Measurements from ENCODE around the gene TMTC2. TPM values are rescaled to one million over a fixed set of nuclear protein-coding genes. Genes with fewer than 3 reads are reported as not detected.

The TMTC2 gene
- total RNA-seq, 1 donor from 2014 or later: 25.5 TPM

GRCh38 chr12:82818271-82819035 lies 131.7 kb downstream of the TMTC2 start:
- Histone ChIP-seq H3K4me2 (no peak overlapping the region), H3K36me3 (no peaks in the 10 kb centered on the region), H3K79me2 (ENCODE audit: low read depth) (no peaks in the 10 kb centered on the region), H3K27ac (no peak overlapping the region), H3K4me3 (no peak overlapping the region), H4K20me1 (ENCODE audit: low read depth) (no peaks in the 10 kb centered on the region), H3K9me3 (ENCODE audit: low read depth) (no peaks in the 10 kb centered on the region), H2AFZ (replicated peaks) (no peak overlapping the region), H3K27me3 (no peaks in the 10 kb centered on the region), H3K4me1 (no peaks in the 10 kb centered on the region), H3F3A (ENCODE audit: low read depth) (no peaks in the 10 kb centered on the region), H3K9ac (no peak overlapping the region)
- peaks cover 19% of the 10 kb centered on the region for H3K36me3 Mint-ChIP-seq
- H3K4me1 Mint-ChIP-seq: no peaks in the 10 kb centered on the region
- no peak overlapping the region for H3K27ac Mint-ChIP-seq
- no peak for DNase-seq (ENCODE audit: low spot score)
- no peaks in the 10 kb centered on the region for H3K27me3 Mint-ChIP-seq (ENCODE audit: insufficient read depth, low read depth)
- H3K4me3 Mint-ChIP-seq: no peak overlapping the region
- TF ChIP-seq, protein P1, sequence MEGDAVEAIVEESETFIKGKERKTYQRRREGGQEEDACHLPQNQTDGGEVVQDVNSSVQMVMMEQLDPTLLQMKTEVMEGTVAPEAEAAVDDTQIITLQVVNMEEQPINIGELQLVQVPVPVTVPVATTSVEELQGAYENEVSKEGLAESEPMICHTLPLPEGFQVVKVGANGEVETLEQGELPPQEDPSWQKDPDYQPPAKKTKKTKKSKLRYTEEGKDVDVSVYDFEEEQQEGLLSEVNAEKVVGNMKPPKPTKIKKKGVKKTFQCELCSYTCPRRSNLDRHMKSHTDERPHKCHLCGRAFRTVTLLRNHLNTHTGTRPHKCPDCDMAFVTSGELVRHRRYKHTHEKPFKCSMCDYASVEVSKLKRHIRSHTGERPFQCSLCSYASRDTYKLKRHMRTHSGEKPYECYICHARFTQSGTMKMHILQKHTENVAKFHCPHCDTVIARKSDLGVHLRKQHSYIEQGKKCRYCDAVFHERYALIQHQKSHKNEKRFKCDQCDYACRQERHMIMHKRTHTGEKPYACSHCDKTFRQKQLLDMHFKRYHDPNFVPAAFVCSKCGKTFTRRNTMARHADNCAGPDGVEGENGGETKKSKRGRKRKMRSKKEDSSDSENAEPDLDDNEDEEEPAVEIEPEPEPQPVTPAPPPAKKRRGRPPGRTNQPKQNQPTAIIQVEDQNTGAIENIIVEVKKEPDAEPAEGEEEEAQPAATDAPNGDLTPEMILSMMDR (IDR thresholded peaks at IDR 0.05): no peak
- TF ChIP-seq EZH2 (IDR thresholded peaks at IDR 0.05) (no peak), EZH2phosphoT487 (IDR thresholded peaks at IDR 0.05) (no peak)
- no peaks in the 10 kb centered on the region for H3K9me3 Mint-ChIP-seq

- no peak overlapping the region for H3K27ac ChIP-seq
Measured at GRCh38 chr12:82826505-82826904, 139.8 kb downstream of the TMTC2 start.

DNA sequence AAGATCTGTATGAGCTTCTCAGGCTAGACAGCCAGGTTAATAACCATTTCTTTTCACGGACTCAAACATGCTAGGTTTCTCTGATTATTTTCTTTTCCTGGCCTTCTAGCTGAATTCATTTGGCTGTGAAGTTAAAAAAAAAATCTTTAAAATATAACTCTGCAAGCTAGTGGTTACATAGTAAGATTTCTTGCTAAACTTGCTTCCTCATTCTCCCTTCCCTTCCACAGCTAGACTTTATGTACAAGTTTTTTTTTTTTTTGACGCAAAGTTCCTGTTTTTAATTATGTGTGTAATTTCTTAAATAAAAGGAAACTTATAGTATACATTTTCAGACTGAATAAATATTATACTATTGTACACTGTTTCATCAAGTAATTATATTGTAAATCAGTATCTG lies 145.4 kb downstream of the TMTC2 start:
- Mint-ChIP-seq H3K27me3 (ENCODE audit: insufficient read depth, low read depth) (no peaks in the 10 kb centered on the region), H3K9me3 (no peaks in the 10 kb centered on the region), H3K27ac (no peak overlapping the region), H3K36me3 (peaks cover 2% of the 10 kb centered on the region), H3K4me3 (no peak overlapping the region), H3K4me1 (no peaks in the 10 kb centered on the region)
- Histone ChIP-seq H3K4me2 (no peak overlapping the region), H2AFZ (replicated peaks) (no peak overlapping the region), H3K4me3 (no peak overlapping the region), H3K9ac (no peak overlapping the region), H3K27me3 (no peaks in the 10 kb centered on the region), H3K79me2 (ENCODE audit: low read depth) (no peaks in the 10 kb centered on the region), H3K9me3 (ENCODE audit: low read depth) (no peaks in the 10 kb centered on the region), H4K20me1 (ENCODE audit: low read depth) (no peaks in the 10 kb centered on the region), H3F3A (ENCODE audit: low read depth) (no peaks in the 10 kb centered on the region), H3K27ac (no peak overlapping the region), H3K4me1 (peaks cover 16% of the 10 kb centered on the region), H3K36me3 (no peaks in the 10 kb centered on the region)
- DNase-seq (ENCODE audit: low spot score): no peak
- TF ChIP-seq EZH2 (IDR thresholded peaks at IDR 0.05) (no peak), EZH2phosphoT487 (IDR thresholded peaks at IDR 0.05) (no peak)
- TF ChIP-seq, protein P1 (IDR thresholded peaks at IDR 0.05): no peak

More at GRCh38 chr12:82826505-82826904, 139.8 kb downstream of the TMTC2 start:
- Mint-ChIP-seq H3K4me3 (no peak overlapping the region), H3K9me3 (no peaks in the 10 kb centered on the region), H3K4me1 (peaks cover 14% of the 10 kb centered on the region), H3K27ac (no peak overlapping the region), H3K36me3 (peaks cover 7% of the 10 kb centered on the region), H3K27me3 (ENCODE audit: insufficient read depth, low read depth) (no peaks in the 10 kb centered on the region)
- Histone ChIP-seq H3K9me3 (ENCODE audit: low read depth) (no peaks in the 10 kb centered on the region), H2AFZ (replicated peaks) (no peak overlapping the region), H3K4me1 (peaks cover 26% of the 10 kb centered on the region), H3K9ac (no peak overlapping the region), H3K79me2 (ENCODE audit: low read depth) (no peaks in the 10 kb centered on the region), H3K27me3 (no peaks in the 10 kb centered on the region), H4K20me1 (ENCODE audit: low read depth) (no peaks in the 10 kb centered on the region), H3K4me3 (no peak overlapping the region), H3K4me2 (no peak overlapping the region), H3F3A (ENCODE audit: low read depth) (no peaks in the 10 kb centered on the region), H3K36me3 (no peaks in the 10 kb centered on the region)
- no peak for TF ChIP-seq EZH2 (IDR thresholded peaks at IDR 0.05)
- TF ChIP-seq EZH2phosphoT487 (IDR thresholded peaks at IDR 0.05): no peak
- TF ChIP-seq, protein P1 (IDR thresholded peaks at IDR 0.05): no peak
- DNase-seq (ENCODE audit: low spot score): no peak
